Neural progenitor cell (in vitro differentiated cells): ENCODE measurements around the gene RRBP1. TPM values are rescaled to one million over a fixed set of nuclear protein-coding genes. Genes with fewer than 3 reads are reported as not detected.

Experiments used
- DNase-seq: peaks from one replicate; pipeline ENCODE4 v3.0.0-alpha.2; 2016; ENCODE audit warnings: low spot score
- H2AFZ ChIP-seq: fragments of 200-600 bp; sonication (generic); replicated peaks from 2 replicates; pipeline ENCODE4 v1.6.1; 2016; ENCODE audit warnings: antibody characterized with exemption
- H3F3A ChIP-seq: fragments of 200-600 bp; sonication (generic); 2 replicates; pipeline ENCODE4 v1.6.1; 2016; ENCODE audit warnings: antibody characterized with exemption, low read depth
- H3K27ac ChIP-seq: fragments of 200-600 bp; sonication (generic); 2 replicates; pipeline ENCODE4 v1.5.1; 2016; ENCODE audit warnings: mild to moderate bottlenecking
- H3K27me3 ChIP-seq: fragments of 200-600 bp; sonication (generic); 2 replicates; pipeline ENCODE4 v1.6.1; 2016; ENCODE audit warnings: mild to moderate bottlenecking, moderate library complexity
- H3K36me3 ChIP-seq: fragments of 200-600 bp; sonication (generic); 2 replicates; pipeline ENCODE4 v1.5.1; 2016
- H3K4me1 ChIP-seq: fragments of 200-600 bp; sonication (generic); 2 replicates; pipeline ENCODE4 v1.6.1; 2016; ENCODE audit warnings: mixed run types
- H3K4me2 ChIP-seq: fragments of 200-600 bp; sonication (generic); 2 replicates; pipeline ENCODE4 v1.6.1; 2016
- H3K4me3 ChIP-seq: fragments of 200-600 bp; sonication (generic); 2 replicates; pipeline ENCODE4 v1.5.1; 2016
- H3K79me2 ChIP-seq: fragments of 200-600 bp; sonication (generic); 2 replicates; pipeline ENCODE4 v1.6.1; 2016; ENCODE audit warnings: low read depth
- H3K9ac ChIP-seq: fragments of 200-600 bp; sonication (generic); 2 replicates; pipeline ENCODE4 v1.6.1; 2016
- H3K9me3 ChIP-seq: fragments of 200-600 bp; sonication (generic); 2 replicates; pipeline ENCODE4 v1.5.1; 2016; ENCODE audit warnings: low read depth
- H4K20me1 ChIP-seq: fragments of 200-600 bp; sonication (generic); 2 replicates; pipeline ENCODE4 v1.6.1; 2016; ENCODE audit warnings: low read depth
- H3K27ac Mint-ChIP-seq: 3 replicates; pipeline ENCODE4 v1.8.0; 2021; ENCODE audit warnings: mixed read lengths
- H3K27me3 Mint-ChIP-seq: 2 replicates; pipeline ENCODE4 v1.8.0; 2022; ENCODE audit warnings: low read depth, mild to moderate bottlenecking, inconsistent platforms, moderate library complexity, mixed read lengths; ENCODE audit not compliant: insufficient read depth
- H3K36me3 Mint-ChIP-seq: 3 replicates; pipeline ENCODE4 v1.8.0; 2021; ENCODE audit warnings: mixed read lengths
- H3K4me1 Mint-ChIP-seq: 3 replicates; pipeline ENCODE4 v1.8.0; 2021; ENCODE audit warnings: mixed read lengths
- H3K4me3 Mint-ChIP-seq: 3 replicates; pipeline ENCODE4 v1.8.0; 2021; ENCODE audit warnings: mild to moderate bottlenecking, moderate library complexity, mixed read lengths
- H3K9me3 Mint-ChIP-seq: 3 replicates; pipeline ENCODE4 v1.8.0; 2020; ENCODE audit warnings: mixed read lengths
- EZH2 ChIP-seq: fragments of 200-600 bp; sonication (generic); IDR thresholded peaks from 2 replicates; pipeline ENCODE4 v1.6.1; 2017; ENCODE audit warnings: antibody characterized with exemption, mild to moderate bottlenecking, moderate library complexity
- EZH2phosphoT487 ChIP-seq: fragments of 200-600 bp; sonication (generic); IDR thresholded peaks from 2 replicates; pipeline ENCODE4 v1.6.1; 2017; ENCODE audit warnings: antibody characterized with exemption
- total RNA-seq: library from RNA; depleted of rRNA; stranded (reverse); fragments of >200 nt; gene quantifications from 2 replicates; pipeline ENCODE4 v1.2.3, GENCODE V29; 2015; ENCODE audit warnings: low replicate concordance
- TF ChIP-seq, protein P1 (sequence below): fragments of 200-600 bp; sonication (generic); IDR thresholded peaks from 2 replicates; pipeline ENCODE4 v1.5.1; 2017; ENCODE audit warnings: antibody characterized with exemption, mild to moderate bottlenecking

RRBP1 gene
- total RNA-seq, 1 donor from 2014 or later: 18.2 TPM

- Histone ChIP-seq H3F3A (peaks cover 7% of the 10 kb centered on the region), H3K9me3 (no peaks in the 10 kb centered on the region), H3K4me2 (no peak overlapping the region), H3K36me3 (no peaks in the 10 kb centered on the region), H3K4me1 (peaks cover 4% of the 10 kb centered on the region), H3K79me2 (peaks cover 8% of the 10 kb centered on the region), H3K27ac (no peak overlapping the region), H4K20me1 (peaks cover 4% of the 10 kb centered on the region), H3K4me3 (no peak overlapping the region), H2AFZ (no peak overlapping the region), H3K27me3 (peaks cover 6% of the 10 kb centered on the region), H3K9ac (no peak overlapping the region)
- DNase-seq: no peak
- Mint-ChIP-seq H3K9me3 (peaks cover 8% of the 10 kb centered on the region), H3K36me3 (no peaks in the 10 kb centered on the region), H3K27me3 (peaks cover 26% of the 10 kb centered on the region), H3K4me1 (peaks cover 12% of the 10 kb centered on the region), H3K4me3 (no peak overlapping the region), H3K27ac (no peak overlapping the region)
- TF ChIP-seq, protein P1, sequence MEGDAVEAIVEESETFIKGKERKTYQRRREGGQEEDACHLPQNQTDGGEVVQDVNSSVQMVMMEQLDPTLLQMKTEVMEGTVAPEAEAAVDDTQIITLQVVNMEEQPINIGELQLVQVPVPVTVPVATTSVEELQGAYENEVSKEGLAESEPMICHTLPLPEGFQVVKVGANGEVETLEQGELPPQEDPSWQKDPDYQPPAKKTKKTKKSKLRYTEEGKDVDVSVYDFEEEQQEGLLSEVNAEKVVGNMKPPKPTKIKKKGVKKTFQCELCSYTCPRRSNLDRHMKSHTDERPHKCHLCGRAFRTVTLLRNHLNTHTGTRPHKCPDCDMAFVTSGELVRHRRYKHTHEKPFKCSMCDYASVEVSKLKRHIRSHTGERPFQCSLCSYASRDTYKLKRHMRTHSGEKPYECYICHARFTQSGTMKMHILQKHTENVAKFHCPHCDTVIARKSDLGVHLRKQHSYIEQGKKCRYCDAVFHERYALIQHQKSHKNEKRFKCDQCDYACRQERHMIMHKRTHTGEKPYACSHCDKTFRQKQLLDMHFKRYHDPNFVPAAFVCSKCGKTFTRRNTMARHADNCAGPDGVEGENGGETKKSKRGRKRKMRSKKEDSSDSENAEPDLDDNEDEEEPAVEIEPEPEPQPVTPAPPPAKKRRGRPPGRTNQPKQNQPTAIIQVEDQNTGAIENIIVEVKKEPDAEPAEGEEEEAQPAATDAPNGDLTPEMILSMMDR: no peak
- TF ChIP-seq EZH2 (no peak), EZH2phosphoT487 (no peak)
Measured at GRCh38 chr20:17685168-17685567, 3.1 kb upstream of the RRBP1 start.

DNA sequence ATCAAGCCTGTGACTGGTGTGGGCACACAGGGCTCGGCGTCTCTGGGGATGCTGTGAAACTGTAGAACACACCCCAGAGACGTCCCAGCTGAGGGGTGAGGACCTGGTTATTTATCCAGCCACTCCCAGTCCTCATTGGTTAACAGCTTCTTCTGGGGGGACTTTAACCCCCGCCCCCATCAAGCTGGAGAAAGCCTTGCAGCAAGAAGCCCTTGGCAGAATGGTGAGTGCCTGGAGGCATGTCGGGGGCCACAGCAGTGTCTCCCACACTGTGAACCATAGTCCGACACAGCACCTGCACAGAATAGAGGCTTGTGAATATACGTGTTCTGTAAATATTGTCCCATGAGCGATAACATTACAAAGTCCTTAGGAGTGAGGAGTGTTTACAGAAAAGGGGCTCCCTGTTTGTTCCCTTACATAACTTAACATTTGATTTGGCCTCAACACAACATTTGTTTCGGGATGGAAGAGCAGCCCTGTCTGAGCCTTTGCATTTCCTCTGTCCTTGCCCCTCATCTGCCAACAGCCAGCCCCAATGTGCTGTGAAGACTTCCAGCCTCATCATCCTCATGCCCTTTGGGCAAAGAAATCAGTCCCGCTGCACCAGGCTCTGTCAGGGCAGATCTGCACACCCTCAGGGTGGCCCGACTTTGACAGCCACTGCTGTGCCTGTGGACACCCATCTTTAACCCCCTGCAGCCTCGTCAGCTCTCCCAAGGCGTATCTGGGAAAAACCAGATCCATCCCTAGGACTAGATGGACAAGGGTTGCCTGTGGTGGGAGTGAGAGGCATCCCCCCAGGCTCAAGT is 2.2 kb upstream of the RRBP1 start:
- H3K4me3 ChIP-seq: no peak overlapping the region

DNA sequence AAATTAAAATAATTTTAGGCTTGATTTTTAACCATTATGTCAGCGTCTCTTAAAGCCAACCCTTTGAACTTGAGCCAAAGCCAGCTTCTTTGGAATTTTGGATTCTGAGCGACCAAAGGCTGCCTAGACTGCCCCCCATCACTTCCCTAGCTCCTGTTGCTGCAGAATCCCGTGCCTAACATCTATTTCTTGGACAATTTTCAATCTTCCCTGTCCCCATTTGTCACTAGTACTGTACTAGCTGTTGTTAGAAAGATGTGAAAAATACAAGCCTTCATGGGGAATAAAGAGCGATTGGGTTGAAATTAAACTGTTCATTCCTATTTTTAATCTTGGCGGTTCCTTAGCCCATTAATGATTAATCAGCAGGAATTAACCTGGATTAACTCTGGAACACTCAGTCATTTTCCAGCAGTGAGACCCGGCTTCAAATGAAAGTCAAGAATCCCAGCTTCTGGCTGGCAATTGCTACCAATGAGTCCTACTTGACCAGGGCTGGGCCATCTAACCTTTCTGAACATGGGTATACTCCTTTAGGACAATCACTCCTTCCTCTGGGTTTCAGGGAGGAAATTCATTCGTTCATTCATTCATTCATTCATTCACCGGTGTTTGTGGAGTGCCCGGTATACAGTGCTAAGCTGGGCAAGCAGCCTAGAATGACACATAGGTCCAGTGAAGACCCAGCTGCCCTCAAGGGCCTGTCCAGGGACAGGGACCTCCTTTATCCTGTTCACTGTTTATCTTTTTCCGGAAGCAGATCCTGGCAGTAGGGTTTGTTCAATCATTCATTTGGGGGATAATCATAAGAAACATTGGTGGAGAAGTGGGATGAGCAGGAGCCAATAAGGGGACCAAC is 1.4 kb upstream of the RRBP1 start:
- Histone ChIP-seq H3K4me2 (peak overlapping the region; percentile 64), H4K20me1 (peaks cover 19% of the 10 kb centered on the region), H3F3A (peaks cover 12% of the 10 kb centered on the region), H3K4me1 (peaks cover 13% of the 10 kb centered on the region), H3K36me3 (no peaks in the 10 kb centered on the region), H3K9me3 (no peaks in the 10 kb centered on the region), H2AFZ (no peak overlapping the region), H3K4me3 (peak overlapping the region; percentile 72), H3K79me2 (peaks cover 24% of the 10 kb centered on the region), H3K9ac (no peak overlapping the region), H3K27me3 (peaks cover 6% of the 10 kb centered on the region), H3K27ac (no peak overlapping the region)
- peaks cover 20% of the 10 kb centered on the region for H3K4me1 Mint-ChIP-seq
- peaks cover 30% of the 10 kb centered on the region for H3K27me3 Mint-ChIP-seq
- H3K27ac Mint-ChIP-seq: peak overlapping the region; percentile 42
- DNase-seq: no peak
- H3K36me3 Mint-ChIP-seq: peaks cover 4% of the 10 kb centered on the region
- H3K9me3 Mint-ChIP-seq: peaks cover 7% of the 10 kb centered on the region
- peak overlapping the region; percentile 85 for H3K4me3 Mint-ChIP-seq
- TF ChIP-seq, protein P1: no peak
- TF ChIP-seq EZH2phosphoT487 (no peak), EZH2 (no peak)

More for the DNA sequence above, 2.2 kb upstream of the RRBP1 start:
- TF ChIP-seq EZH2phosphoT487: no peak
- TF ChIP-seq, protein P1: no peak
- no peak for TF ChIP-seq EZH2
- Histone ChIP-seq H3K36me3 (no peaks in the 10 kb centered on the region), H3K27ac (no peak overlapping the region), H3K79me2 (peaks cover 17% of the 10 kb centered on the region), H3K4me2 (no peak overlapping the region), H3K9ac (no peak overlapping the region), H3F3A (peaks cover 12% of the 10 kb centered on the region), H3K9me3 (no peaks in the 10 kb centered on the region), H3K27me3 (peaks cover 6% of the 10 kb centered on the region), H4K20me1 (peaks cover 13% of the 10 kb centered on the region), H3K4me1 (peaks cover 13% of the 10 kb centered on the region), H2AFZ (no peak overlapping the region)
- H3K27me3 Mint-ChIP-seq: peaks cover 30% of the 10 kb centered on the region
- peaks cover 7% of the 10 kb centered on the region for H3K9me3 Mint-ChIP-seq
- H3K4me1 Mint-ChIP-seq: peaks cover 20% of the 10 kb centered on the region
- H3K27ac Mint-ChIP-seq: no peak overlapping the region
- H3K4me3 Mint-ChIP-seq: no peak overlapping the region
- no peak for DNase-seq
- peaks cover 4% of the 10 kb centered on the region for H3K36me3 Mint-ChIP-seq
